ENCODE measurements around the gene TF.

DNA sequence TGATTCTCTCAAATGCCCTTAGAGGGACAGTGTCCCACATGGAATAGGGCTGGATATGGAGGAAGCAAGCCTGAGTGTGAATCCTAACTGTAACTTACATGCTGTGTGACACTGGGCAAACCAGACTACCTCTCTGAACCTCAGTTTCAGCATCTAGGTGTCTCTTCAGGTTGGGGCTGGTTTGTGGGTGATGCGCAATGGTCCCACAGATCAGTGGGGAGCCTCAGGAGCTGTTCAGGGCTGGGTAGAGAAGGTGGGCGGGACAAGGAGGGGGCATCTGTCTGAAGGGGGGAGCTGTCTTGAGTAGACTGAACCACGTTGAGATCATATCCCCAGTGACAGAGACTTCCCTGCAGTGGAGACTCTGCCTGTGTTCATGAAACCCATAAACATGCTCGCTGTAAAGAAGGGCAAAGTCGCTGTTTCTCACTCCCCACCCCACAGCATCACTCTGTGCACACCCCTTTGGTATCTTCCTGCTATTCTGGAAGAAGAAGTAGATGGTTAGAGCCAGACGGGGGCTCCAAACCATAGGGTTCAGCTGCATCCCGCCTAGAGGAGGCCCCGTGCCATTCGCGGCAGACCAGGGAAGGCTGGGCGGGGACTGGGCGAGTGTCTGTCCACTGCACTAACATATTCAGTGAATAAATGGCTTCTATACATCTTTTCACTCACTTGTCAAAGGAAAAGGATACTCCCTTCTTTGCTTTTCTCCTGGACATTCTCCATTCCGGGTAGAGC lies 87.9 kb downstream of the TF start:
- TF ChIP-seq, protein P1, sequence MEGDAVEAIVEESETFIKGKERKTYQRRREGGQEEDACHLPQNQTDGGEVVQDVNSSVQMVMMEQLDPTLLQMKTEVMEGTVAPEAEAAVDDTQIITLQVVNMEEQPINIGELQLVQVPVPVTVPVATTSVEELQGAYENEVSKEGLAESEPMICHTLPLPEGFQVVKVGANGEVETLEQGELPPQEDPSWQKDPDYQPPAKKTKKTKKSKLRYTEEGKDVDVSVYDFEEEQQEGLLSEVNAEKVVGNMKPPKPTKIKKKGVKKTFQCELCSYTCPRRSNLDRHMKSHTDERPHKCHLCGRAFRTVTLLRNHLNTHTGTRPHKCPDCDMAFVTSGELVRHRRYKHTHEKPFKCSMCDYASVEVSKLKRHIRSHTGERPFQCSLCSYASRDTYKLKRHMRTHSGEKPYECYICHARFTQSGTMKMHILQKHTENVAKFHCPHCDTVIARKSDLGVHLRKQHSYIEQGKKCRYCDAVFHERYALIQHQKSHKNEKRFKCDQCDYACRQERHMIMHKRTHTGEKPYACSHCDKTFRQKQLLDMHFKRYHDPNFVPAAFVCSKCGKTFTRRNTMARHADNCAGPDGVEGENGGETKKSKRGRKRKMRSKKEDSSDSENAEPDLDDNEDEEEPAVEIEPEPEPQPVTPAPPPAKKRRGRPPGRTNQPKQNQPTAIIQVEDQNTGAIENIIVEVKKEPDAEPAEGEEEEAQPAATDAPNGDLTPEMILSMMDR (IDR thresholded peaks at IDR 0.05), result no peak
- TF ChIP-seq POLR2A (IDR thresholded peaks at IDR 0.05), result no peak
